NB4 (cell line): ENCODE measurements around the gene SFMBT2.

Experiments
- MAX ChIP-seq: IDR thresholded peaks from 2 replicates; pipeline ENCODE4 v1.6.1; 2011; ENCODE audit warnings: low read depth, low read length
- TF ChIP-seq, protein P1 (sequence below): IDR thresholded peaks from one replicate; pipeline ENCODE4 v1.5.1; 2012; ENCODE audit warnings: low read depth, low read length

DNA sequence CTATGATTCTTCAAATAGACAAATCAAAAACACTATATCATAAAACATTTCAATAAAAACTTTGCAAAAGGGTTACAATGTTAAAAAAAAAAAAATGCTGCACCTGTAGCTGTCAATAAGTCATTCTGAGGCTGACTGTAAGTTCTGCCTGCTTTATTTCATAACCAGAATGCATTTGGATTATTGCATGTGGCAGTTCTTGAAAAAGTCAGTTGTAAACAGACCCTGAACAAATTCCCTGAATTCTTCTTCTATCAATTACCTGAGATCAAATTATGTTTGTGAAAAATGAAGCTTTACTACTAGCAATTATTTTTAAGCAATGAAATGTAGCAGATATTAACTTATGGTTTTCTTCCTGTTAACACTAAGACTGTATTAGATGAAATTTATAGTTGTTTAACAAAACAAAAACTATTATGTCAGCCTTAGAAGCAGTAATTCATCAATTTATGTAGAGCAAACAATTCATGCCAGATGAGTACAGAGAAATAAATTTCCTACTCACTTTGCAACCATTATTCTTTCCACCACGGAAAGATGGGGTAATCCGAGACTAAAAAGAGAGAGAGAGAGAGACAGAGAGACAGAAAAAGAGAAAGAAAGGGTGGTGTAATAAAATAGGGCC lies 107.8 kb downstream of the SFMBT2 start:
- TF ChIP-seq, protein P1, sequence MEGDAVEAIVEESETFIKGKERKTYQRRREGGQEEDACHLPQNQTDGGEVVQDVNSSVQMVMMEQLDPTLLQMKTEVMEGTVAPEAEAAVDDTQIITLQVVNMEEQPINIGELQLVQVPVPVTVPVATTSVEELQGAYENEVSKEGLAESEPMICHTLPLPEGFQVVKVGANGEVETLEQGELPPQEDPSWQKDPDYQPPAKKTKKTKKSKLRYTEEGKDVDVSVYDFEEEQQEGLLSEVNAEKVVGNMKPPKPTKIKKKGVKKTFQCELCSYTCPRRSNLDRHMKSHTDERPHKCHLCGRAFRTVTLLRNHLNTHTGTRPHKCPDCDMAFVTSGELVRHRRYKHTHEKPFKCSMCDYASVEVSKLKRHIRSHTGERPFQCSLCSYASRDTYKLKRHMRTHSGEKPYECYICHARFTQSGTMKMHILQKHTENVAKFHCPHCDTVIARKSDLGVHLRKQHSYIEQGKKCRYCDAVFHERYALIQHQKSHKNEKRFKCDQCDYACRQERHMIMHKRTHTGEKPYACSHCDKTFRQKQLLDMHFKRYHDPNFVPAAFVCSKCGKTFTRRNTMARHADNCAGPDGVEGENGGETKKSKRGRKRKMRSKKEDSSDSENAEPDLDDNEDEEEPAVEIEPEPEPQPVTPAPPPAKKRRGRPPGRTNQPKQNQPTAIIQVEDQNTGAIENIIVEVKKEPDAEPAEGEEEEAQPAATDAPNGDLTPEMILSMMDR, result no peak
- TF ChIP-seq MAX, result no peak
